ENCODE data around the gene NOTCH1. TPM values are rescaled to one million over a fixed set of nuclear protein-coding genes. Genes with fewer than 3 reads are reported as not detected.

NOTCH1 gene
- total and polyA plus RNA-seq, 2 of the 4 experiments (the other 2 are of a cell fraction) = 1.8 to 6.0 TPM

DNA sequence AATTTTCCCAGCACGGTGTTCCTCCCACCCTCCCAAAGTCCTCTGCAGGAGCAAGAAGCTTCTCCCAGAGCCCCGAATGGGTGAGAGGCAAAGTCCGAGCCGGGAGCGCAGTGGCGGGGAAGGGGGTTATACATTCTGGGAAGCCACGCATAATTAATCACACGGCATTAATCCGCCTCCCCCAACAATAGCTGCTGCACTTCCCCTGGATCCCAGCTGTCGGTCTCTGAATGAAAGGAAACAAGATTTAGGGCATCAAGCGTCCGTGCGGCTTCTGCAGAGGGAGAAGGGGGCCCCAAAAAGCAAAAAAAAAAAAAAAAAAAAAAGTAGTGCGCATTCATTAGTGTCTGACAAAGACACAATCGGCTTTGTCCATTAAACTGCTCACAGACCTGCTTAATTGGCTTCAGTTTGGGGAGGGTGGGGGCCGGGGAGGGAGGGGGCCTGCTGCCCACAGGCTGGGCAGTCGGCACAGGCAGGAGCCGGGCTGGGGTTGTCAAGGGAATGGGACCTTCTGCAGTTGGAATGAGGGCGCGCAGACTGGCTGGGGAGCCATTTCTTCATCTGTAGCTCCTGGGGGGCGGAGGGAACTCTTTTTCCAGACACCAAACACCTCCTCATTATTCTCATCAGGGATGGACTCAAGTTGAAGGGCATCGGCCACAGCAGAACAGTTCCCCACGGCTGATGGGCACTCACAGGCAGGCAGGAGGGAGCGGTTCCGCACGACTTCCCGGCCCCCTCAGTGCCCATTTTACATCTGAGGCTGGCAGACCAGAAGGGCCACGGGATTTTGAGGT, 3.4 kb downstream of the NOTCH1 start:
- intact Hi-C loops (cut with micrococcal nuclease) (no loop called here), in situ Hi-C loops (cut with MboI; ENCODE audit: low sequenced_read_pairs) (no loop called here), dilution Hi-C loops (cut with HindIII; ENCODE audit: low sequenced_read_pairs, unreplicated experiment) (no loop called here)
- Histone ChIP-seq H2BK20ac (ENCODE audit: low read depth, low read length) (no peak overlapping the region), H3K27ac (ENCODE audit: insufficient read depth, low read length) (no peak overlapping the region), H3K79me1 (ENCODE audit: low read depth in 1 of 2, low read length in 2 of 2) (peaks cover 18 to 69% of the 10 kb centered on the region in 2 experiments), H2AFZ (replicated peaks; ENCODE audit: low read length, poor library complexity) (no peak overlapping the region), H3K56ac (ENCODE audit: extremely low read depth, insufficient read depth, low read length) (no peak overlapping the region), H2AK5ac (ENCODE audit: low read depth, low read length) (no peak overlapping the region), H3K27me3 (ENCODE audit: control insufficient read depth, insufficient read depth, low read length) (no peaks in the 10 kb centered on the region), H4K91ac (ENCODE audit: insufficient read depth, low read depth, low read length) (no peak overlapping the region), H3K18ac (ENCODE audit: low read depth, low read length) (no peak overlapping the region), H2AK9ac (replicated peaks; ENCODE audit: low read depth, low read length, poor library complexity) (no peak overlapping the region), H3K4me2 (ENCODE audit: low read depth, low read length) (no peak overlapping the region), H3K36me3 (ENCODE audit: control insufficient read depth, insufficient read depth, low read length) (peaks cover 13% of the 10 kb centered on the region; the same call in 1 of the 2 replicates), H3K9me3 (ENCODE audit: control insufficient read depth, insufficient read depth, low read length) (no peaks in the 10 kb centered on the region), H3K14ac (replicated peaks; ENCODE audit: low read depth, low read length) (no peak overlapping the region), H3K9ac (ENCODE audit: low read depth, low read length) (no peak overlapping the region), H3K4ac (ENCODE audit: low read depth, low read length) (no peak overlapping the region), H3K4me1 (ENCODE audit: control insufficient read depth, insufficient read depth, low read length) (peaks cover 15% of the 10 kb centered on the region), H4K5ac (ENCODE audit: low read depth, low read length) (no peak overlapping the region), H3K9me1 (ENCODE audit: insufficient read depth, low read length) (no peaks in the 10 kb centered on the region), H2BK120ac (ENCODE audit: low read depth, low read length) (no peak overlapping the region), H4K20me1 (ENCODE audit: insufficient read depth, low read length) (peaks cover 63% of the 10 kb centered on the region), H2BK15ac (ENCODE audit: low read depth, low read length) (no peak overlapping the region), H3K23ac (ENCODE audit: low read depth, low read length) (no peak overlapping the region), H3K4me3 (ENCODE audit: insufficient read depth, low read depth, low read length) (no peak overlapping the region), H4K8ac (ENCODE audit: low read depth in 2 of 2, low read length in 2 of 2) (no peak overlapping the region), H2BK5ac (ENCODE audit: low read depth, low read length, poor library complexity, severe bottlenecking) (no peak overlapping the region)
- WGBS, 2 experiments (ENCODE audit: extremely low coverage in 2 of 2, insufficient read length in 1 of 2) = 96% methylated on average over 4 of the region's 28 CpGs; no CpG with 5 or more reads in 1 of the 2 experiments
- ChIA-PET CTCF (no interaction called here), POLR2A (ENCODE audit: unreplicated experiment) (no interaction called here)
- TF ChIP-seq RAD21 (IDR thresholded peaks at IDR 0.05; ENCODE audit: low read length) (no peak), POLR2A (IDR thresholded peaks at IDR 0.05; ENCODE audit: low read depth, low read length) (no peak), SMC3 (IDR thresholded peaks at IDR 0.05; ENCODE audit: low read depth, low read length) (no peak), CEBPB (IDR thresholded peaks at IDR 0.05; ENCODE audit: low read depth, low read length) (no peak), MAZ (IDR thresholded peaks at IDR 0.05; ENCODE audit: borderline replicate concordance, low read depth, low read length) (no peak), ELK1 (IDR thresholded peaks at IDR 0.05; ENCODE audit: borderline replicate concordance, low read depth, low read length) (no peak), MAFK (IDR thresholded peaks at IDR 0.05; ENCODE audit: low read depth, low read length) (no peak), MXI1 (IDR thresholded peaks at IDR 0.05; ENCODE audit: borderline replicate concordance, low read depth, low read length) (no peak)
- TF ChIP-seq, protein P1, sequence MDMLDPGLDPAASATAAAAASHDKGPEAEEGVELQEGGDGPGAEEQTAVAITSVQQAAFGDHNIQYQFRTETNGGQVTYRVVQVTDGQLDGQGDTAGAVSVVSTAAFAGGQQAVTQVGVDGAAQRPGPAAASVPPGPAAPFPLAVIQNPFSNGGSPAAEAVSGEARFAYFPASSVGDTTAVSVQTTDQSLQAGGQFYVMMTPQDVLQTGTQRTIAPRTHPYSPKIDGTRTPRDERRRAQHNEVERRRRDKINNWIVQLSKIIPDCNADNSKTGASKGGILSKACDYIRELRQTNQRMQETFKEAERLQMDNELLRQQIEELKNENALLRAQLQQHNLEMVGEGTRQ (IDR thresholded peaks at IDR 0.05; ENCODE audit: low read depth, low read length) = no peak
- TF ChIP-seq, protein P2, sequence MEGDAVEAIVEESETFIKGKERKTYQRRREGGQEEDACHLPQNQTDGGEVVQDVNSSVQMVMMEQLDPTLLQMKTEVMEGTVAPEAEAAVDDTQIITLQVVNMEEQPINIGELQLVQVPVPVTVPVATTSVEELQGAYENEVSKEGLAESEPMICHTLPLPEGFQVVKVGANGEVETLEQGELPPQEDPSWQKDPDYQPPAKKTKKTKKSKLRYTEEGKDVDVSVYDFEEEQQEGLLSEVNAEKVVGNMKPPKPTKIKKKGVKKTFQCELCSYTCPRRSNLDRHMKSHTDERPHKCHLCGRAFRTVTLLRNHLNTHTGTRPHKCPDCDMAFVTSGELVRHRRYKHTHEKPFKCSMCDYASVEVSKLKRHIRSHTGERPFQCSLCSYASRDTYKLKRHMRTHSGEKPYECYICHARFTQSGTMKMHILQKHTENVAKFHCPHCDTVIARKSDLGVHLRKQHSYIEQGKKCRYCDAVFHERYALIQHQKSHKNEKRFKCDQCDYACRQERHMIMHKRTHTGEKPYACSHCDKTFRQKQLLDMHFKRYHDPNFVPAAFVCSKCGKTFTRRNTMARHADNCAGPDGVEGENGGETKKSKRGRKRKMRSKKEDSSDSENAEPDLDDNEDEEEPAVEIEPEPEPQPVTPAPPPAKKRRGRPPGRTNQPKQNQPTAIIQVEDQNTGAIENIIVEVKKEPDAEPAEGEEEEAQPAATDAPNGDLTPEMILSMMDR (conservative IDR thresholded peaks at IDR 0.05; ENCODE audit: low read depth, low read length) = no peak
- ATAC-seq (ENCODE audit: low read depth) = no peak
- no peak for DNase-seq
- no TSS peak for BruUV-seq (replicated peaks)

Data from IMR-90 (cell line).